Naive thymus-derived CD4-positive, alpha-beta T cell (primary cell): ENCODE results near the gene WNT5A. TPM values are rescaled to one million over a fixed set of nuclear protein-coding genes. Genes with fewer than 3 reads are reported as not detected.

Experiments used
- ATAC-seq: fragments of 150-1000 bp; cut with Tn5 transposase; 2 replicates; pipeline ENCODE4 v1.10.0; 2021; ENCODE audit warnings: mild to moderate bottlenecking, moderate library complexity
- CTCF ChIA-PET: fragments of 350-600 bp; sonication (Branson Sonifier 250); formaldehyde crosslinking; loops from one replicate; lab custom pipeline; 2021; ENCODE audit warnings: antibody characterized with exemption; lab: Charles Lee
- POLR2A ChIA-PET: fragments of 350-600 bp; sonication (Branson Sonifier 250); formaldehyde crosslinking; loops from one replicate; lab custom pipeline; 2021; ENCODE audit warnings: antibody characterized with exemption, inconsistent platforms; lab: Charles Lee
- DNase-seq, 9 donors: peaks; one replicate each; pipeline versions ENCODE4 v3.0.0 to v3.0.0-alpha.2; 2020 to 2022; ENCODE audit warnings: mixed read lengths in 1 of 9
- H3K27ac ChIP-seq: one replicate; pipeline ENCODE4 v1.7.0; 2013; ENCODE audit warnings: mild to moderate bottlenecking, low read depth, low read length, moderate library complexity
- H3K27me3 ChIP-seq, 2 donors: one replicate each; pipeline ENCODE4 v1.7.0; 2013; ENCODE audit warnings: low read length in 2 of 2, mild to moderate bottlenecking in 2 of 2, moderate library complexity in 2 of 2; ENCODE audit not compliant: control insufficient read depth in 2 of 2, insufficient read depth in 2 of 2
- H3K36me3 ChIP-seq, 3 experiments: 1 replicate in 2 of 3; 2 replicates in 1 of 3; pipeline ENCODE4 v1.7.0; 2013; ENCODE audit warnings: low read length in 3 of 3, mild to moderate bottlenecking in 3 of 3, moderate library complexity in 1 of 3; ENCODE audit not compliant: insufficient read depth in 3 of 3, control insufficient read depth in 2 of 3
- H3K4me1 ChIP-seq, 2 donors: one replicate each; pipeline ENCODE4 v1.7.0; 2013; ENCODE audit warnings: low read length in 2 of 2, mild to moderate bottlenecking in 2 of 2, moderate library complexity in 1 of 2; ENCODE audit not compliant: control insufficient read depth in 2 of 2, insufficient read depth in 2 of 2
- H3K4me3 ChIP-seq: 2 replicates; pipeline ENCODE4 v1.7.0; 2013; ENCODE audit warnings: mild to moderate bottlenecking, low read length
- H3K9me3 ChIP-seq, 3 experiments: 1 replicate in 2 of 3; 2 replicates in 1 of 3; pipeline ENCODE4 v1.7.0; 2013; ENCODE audit warnings: low read length in 3 of 3; ENCODE audit not compliant: control insufficient read depth in 2 of 3
- H3K27ac Mint-ChIP-seq, 9 donors: one replicate each; pipeline ENCODE4 v1.8.0; 2020 to 2022; ENCODE audit warnings: mixed read lengths in 9 of 9, mild to moderate bottlenecking in 8 of 9, moderate library complexity in 5 of 9, inconsistent platforms in 2 of 9
- H3K27me3 Mint-ChIP-seq, 5 donors: one replicate each; pipeline ENCODE4 v1.8.0; 2021 to 2022; ENCODE audit warnings: mixed read lengths in 5 of 5, mild to moderate bottlenecking in 1 of 5
- H3K36me3 Mint-ChIP-seq, 5 donors: one replicate each; pipeline ENCODE4 v1.8.0; 2020 to 2022; ENCODE audit warnings: mixed read lengths in 5 of 5, mild to moderate bottlenecking in 3 of 5, inconsistent platforms in 1 of 5
- H3K4me1 Mint-ChIP-seq, 7 donors: one replicate each; pipeline ENCODE4 v1.8.0; 2020 to 2022; ENCODE audit warnings: mixed read lengths in 7 of 7, mild to moderate bottlenecking in 3 of 7, inconsistent platforms in 1 of 7
- H3K4me3 Mint-ChIP-seq, 10 donors: one replicate each; pipeline ENCODE4 v1.8.0; 2020 to 2022; ENCODE audit warnings: mild to moderate bottlenecking in 10 of 10, mixed read lengths in 10 of 10, moderate library complexity in 6 of 10, inconsistent platforms in 2 of 10
- H3K9me3 Mint-ChIP-seq, 11 donors: one replicate each; pipeline ENCODE4 v1.8.0; 2020 to 2022; ENCODE audit warnings: mixed read lengths in 11 of 11, mild to moderate bottlenecking in 4 of 11, inconsistent platforms in 1 of 11, moderate library complexity in 1 of 11
- intact Hi-C, 2 donors: fragments of 100-400 bp; cut with micrococcal nuclease; formaldehyde crosslinking; loops; one replicate each; pipeline ENCODE4 v1.15.1; 2023
- polyA plus RNA-seq, 2 donors: library from polyadenylated mRNA; unstranded; fragments of 300-500 nt; fragmentation: Illumina TruSeq; gene quantifications; one replicate each; pipeline ENCODE4 v1.2.3, GENCODE V29; 2021
- total RNA-seq, 6 experiments: library from RNA in 5 of 6; stranded (reverse) in 5 of 6; gene quantifications; 1 replicate in 5 of 6; 2 replicates in 1 of 6; pipeline ENCODE4 v1.2.3 and lab custom pipeline; 2021 to 2026

The WNT5A gene
- total and polyA plus RNA-seq, 7 experiments from 2014 or later: 0.36 TPM; not detected in 6

- Mint-ChIP-seq H3K27me3 (peaks cover 0 to 25% (median 20%) of the 10 kb centered on the region in 5 donors), H3K27ac (no peak overlapping the region)
- no peak for ATAC-seq
Observed at GRCh38 chr3:55468251-55468650, 18.9 kb downstream of the WNT5A start.

GRCh38 chr3:55467099-55467498, 20.0 kb downstream of the WNT5A start:
- Histone ChIP-seq H3K27me3 (no peaks in the 10 kb centered on the region), H3K4me1 (no peaks in the 10 kb centered on the region), H3K9me3 (no peaks in the 10 kb centered on the region), H3K36me3 (no peaks in the 10 kb centered on the region), H3K4me3 (no peak overlapping the region), H3K27ac (no peak overlapping the region)
- H3K36me3 Mint-ChIP-seq: no peaks in the 10 kb centered on the region
- ATAC-seq (no peak), DNase-seq (no peak)
- H3K4me1 Mint-ChIP-seq: no peaks in the 10 kb centered on the region
- intact Hi-C loops: no loop called here
- H3K27ac Mint-ChIP-seq: no peak overlapping the region
- peaks cover 0 to 7% (median 0%) of the 10 kb centered on the region in 11 donors for H3K9me3 Mint-ChIP-seq
- H3K4me3 Mint-ChIP-seq: no peak overlapping the region
- CTCF ChIA-PET: no interaction called here
- H3K27me3 Mint-ChIP-seq: peaks cover 0 to 25% (median 9%) of the 10 kb centered on the region in 5 donors
- POLR2A ChIA-PET: no interaction called here

More at GRCh38 chr3:55468251-55468650, 18.9 kb downstream of the WNT5A start:
- H3K4me3 Mint-ChIP-seq: no peak overlapping the region
- no peaks in the 10 kb centered on the region for H3K36me3 Mint-ChIP-seq
- Histone ChIP-seq H3K27ac (no peak overlapping the region), H3K4me1 (no peaks in the 10 kb centered on the region), H3K27me3 (no peaks in the 10 kb centered on the region), H3K4me3 (no peak overlapping the region), H3K36me3 (no peaks in the 10 kb centered on the region), H3K9me3 (no peaks in the 10 kb centered on the region)
- peaks cover 0 to 6% (median 0%) of the 10 kb centered on the region in 11 donors for H3K9me3 Mint-ChIP-seq
- DNase-seq: no peak
- intact Hi-C loops: no loop called here
- H3K4me1 Mint-ChIP-seq: no peaks in the 10 kb centered on the region
- CTCF ChIA-PET: no interaction called here
- POLR2A ChIA-PET: no interaction called here

GRCh38 chr3:55466526-55466925, 20.6 kb downstream of the WNT5A start:
- no peaks in the 10 kb centered on the region for H3K36me3 ChIP-seq
- no peaks in the 10 kb centered on the region for H3K9me3 ChIP-seq
- no peak overlapping the region for H3K27ac Mint-ChIP-seq
- H3K4me3 ChIP-seq: no peak overlapping the region
- no peaks in the 10 kb centered on the region for H3K36me3 Mint-ChIP-seq
- intact Hi-C loops: no loop called here
- H3K9me3 Mint-ChIP-seq: peaks cover 0 to 5% (median 0%) of the 10 kb centered on the region in 11 donors
- H3K4me1 ChIP-seq: no peaks in the 10 kb centered on the region
- H3K27me3 Mint-ChIP-seq: peaks cover 0 to 21% (median 5%) of the 10 kb centered on the region in 5 donors
- CTCF ChIA-PET: no interaction called here
- H3K27ac ChIP-seq: no peak overlapping the region
- DNase-seq: no peak
- H3K4me1 Mint-ChIP-seq: no peaks in the 10 kb centered on the region
- H3K4me3 Mint-ChIP-seq: no peak overlapping the region
- no peak for ATAC-seq
- H3K27me3 ChIP-seq: no peaks in the 10 kb centered on the region
- POLR2A ChIA-PET: no interaction called here

GRCh38 chr3:55461896-55462295, 25.2 kb downstream of the WNT5A start:
- Histone ChIP-seq H3K27me3 (no peaks in the 10 kb centered on the region), H3K9me3 (no peaks in the 10 kb centered on the region), H3K4me1 (no peaks in the 10 kb centered on the region), H3K4me3 (no peak overlapping the region), H3K36me3 (no peaks in the 10 kb centered on the region), H3K27ac (no peak overlapping the region)
- peaks cover 0 to 23% (median 8%) of the 10 kb centered on the region in 5 donors for H3K27me3 Mint-ChIP-seq
- ATAC-seq (no peak), DNase-seq (no peak)
- ChIA-PET POLR2A (no interaction called here), CTCF (no interaction called here)
- H3K36me3 Mint-ChIP-seq: no peaks in the 10 kb centered on the region
- H3K4me1 Mint-ChIP-seq: no peaks in the 10 kb centered on the region
- H3K27ac Mint-ChIP-seq: no peak overlapping the region
- peaks cover 0 to 10% (median 3%) of the 10 kb centered on the region in 11 donors for H3K9me3 Mint-ChIP-seq
- intact Hi-C loops: no loop called here
- H3K4me3 Mint-ChIP-seq: no peak overlapping the region

- ChIA-PET POLR2A (interaction anchor here (0.6 kb wide), 1 partner anchor 276 kb away, joined by 4 read pairs; no protein-coding TSS in a partner anchor), CTCF (no interaction called here)
- no peak for DNase-seq
- Mint-ChIP-seq H3K4me1 (no peaks in the 10 kb centered on the region), H3K27ac (no peak overlapping the region), H3K9me3 (peaks cover 0 to 12% (median 3%) of the 10 kb centered on the region in 11 donors), H3K27me3 (peaks cover 0 to 22% (median 7%) of the 10 kb centered on the region in 5 donors), H3K4me3 (no peak overlapping the region), H3K36me3 (no peaks in the 10 kb centered on the region)
- ATAC-seq: no peak
- intact Hi-C loops: no loop called here
- Histone ChIP-seq H3K36me3 (no peaks in the 10 kb centered on the region), H3K4me3 (no peak overlapping the region), H3K4me1 (no peaks in the 10 kb centered on the region), H3K9me3 (no peaks in the 10 kb centered on the region), H3K27me3 (no peaks in the 10 kb centered on the region), H3K27ac (no peak overlapping the region)
Observed at GRCh38 chr3:55459838-55460237, 27.3 kb downstream of the WNT5A start.

GRCh38 chr3:55458181-55458790, 28.8 kb downstream of the WNT5A start:
- Mint-ChIP-seq H3K4me3 (no peak overlapping the region), H3K27me3 (peaks cover 0 to 15% (median 7%) of the 10 kb centered on the region in 5 donors), H3K27ac (no peak overlapping the region), H3K4me1 (no peaks in the 10 kb centered on the region), H3K9me3 (peaks cover 0 to 16% (median 3%) of the 10 kb centered on the region in 11 donors), H3K36me3 (no peaks in the 10 kb centered on the region)
- Histone ChIP-seq H3K27me3 (no peaks in the 10 kb centered on the region), H3K4me3 (no peak overlapping the region), H3K27ac (no peak overlapping the region), H3K4me1 (no peaks in the 10 kb centered on the region), H3K36me3 (no peaks in the 10 kb centered on the region), H3K9me3 (no peaks in the 10 kb centered on the region)
- intact Hi-C loops: no loop called here
- ChIA-PET POLR2A (no interaction called here), CTCF (no interaction called here)
- ATAC-seq (no peak), DNase-seq (no peak)

GRCh38 chr3:55455915-55456314, 31.2 kb downstream of the WNT5A start:
- intact Hi-C loops: no loop called here
- Mint-ChIP-seq H3K36me3 (no peaks in the 10 kb centered on the region), H3K4me1 (no peaks in the 10 kb centered on the region), H3K27ac (no peak overlapping the region), H3K9me3 (peaks cover 0 to 12% (median 3%) of the 10 kb centered on the region in 11 donors), H3K4me3 (no peak overlapping the region), H3K27me3 (peaks cover 0 to 5% (median 4%) of the 10 kb centered on the region in 5 donors)
- DNase-seq (no peak), ATAC-seq (no peak)
- Histone ChIP-seq H3K27me3 (no peaks in the 10 kb centered on the region), H3K27ac (no peak overlapping the region), H3K36me3 (no peaks in the 10 kb centered on the region), H3K9me3 (no peaks in the 10 kb centered on the region), H3K4me3 (no peak overlapping the region), H3K4me1 (no peaks in the 10 kb centered on the region)
- ChIA-PET CTCF (no interaction called here), POLR2A (no interaction called here)
